ENCODE results near the gene GRWD1. TPM values are rescaled to one million over a fixed set of nuclear protein-coding genes. Genes with fewer than 3 reads are reported as not detected.

Gene GRWD1
- total RNA-seq, 6 experiments from 2014 or later: 36.2 to 53.5 (median 41.7) TPM

DNA sequence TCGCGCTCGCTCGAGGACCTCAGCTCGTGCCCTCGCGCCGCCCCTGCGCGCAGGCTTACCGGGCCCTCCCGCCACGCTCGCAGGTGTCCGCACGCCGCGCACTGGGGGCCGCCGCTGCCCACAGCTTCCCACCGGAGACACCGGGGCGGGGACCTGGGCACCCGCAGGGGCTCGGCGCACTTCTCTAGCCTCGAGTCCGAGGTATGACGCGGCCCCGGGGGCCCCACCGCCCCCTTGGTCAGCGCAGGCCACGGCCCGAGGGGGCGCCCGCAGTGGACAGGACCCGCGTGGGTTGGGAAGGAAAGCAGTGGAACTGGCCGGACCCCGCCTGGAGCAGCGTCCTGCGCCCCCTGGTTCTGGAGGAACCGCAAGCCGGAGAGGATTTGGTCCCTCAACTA, 2.1 kb upstream of the GRWD1 start:
- H3K9me3 Mint-ChIP-seq: no peaks in the 10 kb centered on the region
- no peak for DNase-seq
- peaks cover 16% of the 10 kb centered on the region for H3K4me1 Mint-ChIP-seq (ENCODE audit: low read depth)
- H3K27ac Mint-ChIP-seq: no peak overlapping the region
- H3K36me3 Mint-ChIP-seq (ENCODE audit: low read depth): peaks cover 11% of the 10 kb centered on the region
- H3K27me3 Mint-ChIP-seq (ENCODE audit: insufficient read depth): no peaks in the 10 kb centered on the region; the same call in none of the 2 replicates
- TF ChIP-seq, protein P1, sequence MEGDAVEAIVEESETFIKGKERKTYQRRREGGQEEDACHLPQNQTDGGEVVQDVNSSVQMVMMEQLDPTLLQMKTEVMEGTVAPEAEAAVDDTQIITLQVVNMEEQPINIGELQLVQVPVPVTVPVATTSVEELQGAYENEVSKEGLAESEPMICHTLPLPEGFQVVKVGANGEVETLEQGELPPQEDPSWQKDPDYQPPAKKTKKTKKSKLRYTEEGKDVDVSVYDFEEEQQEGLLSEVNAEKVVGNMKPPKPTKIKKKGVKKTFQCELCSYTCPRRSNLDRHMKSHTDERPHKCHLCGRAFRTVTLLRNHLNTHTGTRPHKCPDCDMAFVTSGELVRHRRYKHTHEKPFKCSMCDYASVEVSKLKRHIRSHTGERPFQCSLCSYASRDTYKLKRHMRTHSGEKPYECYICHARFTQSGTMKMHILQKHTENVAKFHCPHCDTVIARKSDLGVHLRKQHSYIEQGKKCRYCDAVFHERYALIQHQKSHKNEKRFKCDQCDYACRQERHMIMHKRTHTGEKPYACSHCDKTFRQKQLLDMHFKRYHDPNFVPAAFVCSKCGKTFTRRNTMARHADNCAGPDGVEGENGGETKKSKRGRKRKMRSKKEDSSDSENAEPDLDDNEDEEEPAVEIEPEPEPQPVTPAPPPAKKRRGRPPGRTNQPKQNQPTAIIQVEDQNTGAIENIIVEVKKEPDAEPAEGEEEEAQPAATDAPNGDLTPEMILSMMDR (IDR thresholded peaks at IDR 0.05): no peak
- no peak overlapping the region for H3K4me3 Mint-ChIP-seq

DNA sequence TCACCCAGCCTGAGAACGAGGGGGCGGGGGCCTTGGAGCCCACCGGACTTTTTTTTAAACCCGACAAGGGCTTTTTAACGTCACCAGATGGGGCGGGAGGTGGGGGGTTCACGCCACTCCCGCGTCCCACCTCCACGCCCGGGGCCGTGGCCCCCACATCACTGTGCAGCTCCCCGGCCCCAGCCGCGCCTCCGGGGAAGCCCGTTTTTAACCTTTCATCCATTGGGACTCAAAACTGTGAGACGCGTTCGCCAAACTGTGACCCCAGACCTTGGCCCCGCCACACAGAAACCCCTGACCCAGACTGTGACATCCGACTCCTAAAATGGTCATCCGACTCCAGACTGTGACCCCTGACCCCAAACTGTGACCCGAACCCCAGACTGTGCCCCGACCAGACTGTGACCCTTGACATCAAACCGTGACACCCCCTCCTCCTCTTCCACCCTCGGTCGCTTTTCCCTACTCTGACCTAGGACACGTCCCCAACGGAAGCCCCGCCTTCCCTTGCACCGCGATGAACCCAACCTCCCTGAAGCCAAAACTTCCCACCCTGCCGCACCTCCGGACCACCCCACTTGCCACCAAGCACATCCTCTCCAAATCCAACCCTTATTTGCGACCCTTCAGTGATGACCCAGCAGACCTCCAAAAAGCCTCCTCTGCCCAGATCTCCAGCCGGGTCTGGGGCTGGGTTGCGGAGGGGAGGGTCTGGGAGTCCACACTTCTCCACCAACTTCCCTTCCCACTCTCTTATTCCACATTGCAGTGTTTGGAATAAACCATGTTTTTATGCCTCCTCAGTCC, 1.5 kb upstream of the GRWD1 start:
- TF ChIP-seq, protein P1 (IDR thresholded peaks at IDR 0.05): no peak
- peak overlapping the region; percentile 88 for H3K4me3 Mint-ChIP-seq
- H3K9me3 Mint-ChIP-seq: no peaks in the 10 kb centered on the region
- no peaks in the 10 kb centered on the region; the same call in none of the 2 replicates for H3K27me3 Mint-ChIP-seq (ENCODE audit: insufficient read depth)
- H3K36me3 Mint-ChIP-seq (ENCODE audit: low read depth): peaks cover 13% of the 10 kb centered on the region
- peaks cover 16% of the 10 kb centered on the region for H3K4me1 Mint-ChIP-seq (ENCODE audit: low read depth)
- peak overlapping the region; percentile 98 for H3K27ac Mint-ChIP-seq
- no peak for DNase-seq

DNA sequence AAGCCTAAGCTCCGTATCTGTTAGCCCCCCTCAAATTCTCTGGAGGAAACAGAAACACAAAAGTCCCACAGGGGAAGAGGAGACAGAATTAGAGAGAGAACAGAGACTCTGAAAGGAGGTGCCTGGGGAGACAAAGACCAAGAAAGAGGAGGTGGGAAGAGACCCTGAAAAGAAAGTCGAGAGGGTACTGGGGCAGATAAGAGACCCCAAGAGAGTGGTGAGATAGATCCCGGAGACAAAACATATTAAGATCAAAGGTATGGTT, 915 bp upstream of the GRWD1 start:
- H3K27ac Mint-ChIP-seq: peak overlapping the region; percentile 98
- H3K27me3 Mint-ChIP-seq (ENCODE audit: insufficient read depth): no peaks in the 10 kb centered on the region; the same call in none of the 2 replicates
- TF ChIP-seq, protein P1 (IDR thresholded peaks at IDR 0.05): no peak
- peaks cover 16% of the 10 kb centered on the region for H3K4me1 Mint-ChIP-seq (ENCODE audit: low read depth)
- no peaks in the 10 kb centered on the region for H3K9me3 Mint-ChIP-seq
- H3K36me3 Mint-ChIP-seq (ENCODE audit: low read depth): peaks cover 13% of the 10 kb centered on the region
- no peak for DNase-seq
- peak overlapping the region; percentile 88 for H3K4me3 Mint-ChIP-seq

DNA sequence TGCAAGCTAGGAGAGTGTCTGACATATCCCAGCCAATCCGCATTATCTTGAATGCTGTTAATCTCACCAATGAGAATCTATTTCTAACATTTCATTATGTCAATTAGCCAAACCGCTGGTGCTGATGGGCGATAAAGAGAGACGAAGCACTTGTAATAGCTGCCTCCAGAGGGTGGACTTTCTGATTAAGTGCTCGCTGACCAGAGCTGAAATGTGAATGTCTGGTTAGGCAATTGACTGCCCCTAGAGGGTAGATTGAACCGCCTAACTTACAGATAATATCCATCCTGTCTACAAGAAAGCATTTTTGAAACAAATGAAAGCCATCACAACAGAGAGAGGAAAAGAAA, 552 bp upstream of the GRWD1 start:
- no peaks in the 10 kb centered on the region for H3K9me3 Mint-ChIP-seq
- peak overlapping the region; percentile 88 for H3K4me3 Mint-ChIP-seq
- TF ChIP-seq, protein P1 (IDR thresholded peaks at IDR 0.05): peak; percentile 81
- H3K4me1 Mint-ChIP-seq (ENCODE audit: low read depth): peaks cover 16% of the 10 kb centered on the region
- no peaks in the 10 kb centered on the region; the same call in none of the 2 replicates for H3K27me3 Mint-ChIP-seq (ENCODE audit: insufficient read depth)
- H3K36me3 Mint-ChIP-seq (ENCODE audit: low read depth): peaks cover 13% of the 10 kb centered on the region
- H3K27ac Mint-ChIP-seq: peak overlapping the region; percentile 98
- peak; percentile 94 for DNase-seq

DNA sequence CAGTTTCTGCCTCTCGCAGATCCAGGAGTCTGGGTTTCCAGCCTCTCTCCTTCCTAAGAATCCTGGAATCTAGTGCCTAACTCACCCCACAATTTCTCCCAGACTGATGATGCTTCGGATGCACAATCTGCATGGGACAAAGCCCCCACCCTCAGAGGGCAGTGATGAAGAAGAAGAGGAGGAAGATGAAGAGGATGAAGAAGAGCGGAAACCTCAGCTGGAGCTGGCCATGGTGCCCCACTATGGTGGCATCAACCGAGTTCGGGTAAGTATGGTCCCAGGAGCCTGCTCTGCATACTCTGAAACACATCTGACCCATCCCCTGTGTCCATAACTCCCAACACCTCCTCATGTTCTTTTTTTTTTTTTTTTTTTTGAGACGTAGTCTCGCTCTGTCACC, 796 bp downstream of the GRWD1 start:
- no peaks in the 10 kb centered on the region for H3K9me3 Mint-ChIP-seq
- H3K4me3 Mint-ChIP-seq: peak overlapping the region; percentile 88
- H3K27me3 Mint-ChIP-seq (ENCODE audit: insufficient read depth): no peaks in the 10 kb centered on the region; the same call in none of the 2 replicates
- TF ChIP-seq, protein P1 (IDR thresholded peaks at IDR 0.05): no peak
- H3K4me1 Mint-ChIP-seq (ENCODE audit: low read depth): peaks cover 16% of the 10 kb centered on the region
- peak overlapping the region; percentile 98 for H3K27ac Mint-ChIP-seq
- no peak for DNase-seq
- H3K36me3 Mint-ChIP-seq (ENCODE audit: low read depth): peaks cover 13% of the 10 kb centered on the region

Measured in HFFc6 (cell line).